K562 (cell line): ENCODE measurements around the gene DDAH1. TPM values are rescaled to one million over a fixed set of nuclear protein-coding genes. Genes with fewer than 3 reads are reported as not detected.

ENCODE experiments used
- NBN ChIP-seq: fragments of 450-650 bp; IDR thresholded peaks from 2 replicates; pipeline ENCODE4 v1.6.1; 2016; ENCODE audit warnings: low read depth, mild to moderate bottlenecking
- NKRF ChIP-seq: fragments of 450-650 bp; IDR thresholded peaks from 2 replicates; pipeline ENCODE4 v1.6.1; 2016; ENCODE audit warnings: borderline replicate concordance
- PATZ1 ChIP-seq: fragments of 250-450 bp; sonication (Bioruptor Pico); IDR thresholded peaks from 2 replicates; pipeline ENCODE4 v1.5.0; 2020; ENCODE audit warnings: mild to moderate bottlenecking, borderline replicate concordance
- PREB ChIP-seq: sonication (generic); formaldehyde crosslinking; IDR thresholded peaks from 2 replicates; pipeline ENCODE4 v1.8.1; 2023; ENCODE audit warnings: mild to moderate bottlenecking, missing genetic modification reagents
- SNRNP70 ChIP-seq: fragments of 200-400 bp; formaldehyde crosslinking; optimal IDR thresholded peaks from 2 replicates; pipeline ENCODE3; 2017; ENCODE audit warnings: low read depth, low read length
- TAF9B ChIP-seq: fragments of 450-650 bp; IDR thresholded peaks from 2 replicates; pipeline ENCODE4 v1.6.1; 2018; ENCODE audit warnings: mild to moderate bottlenecking; ENCODE audit not compliant: partially characterized antibody
- ZMIZ1 ChIP-seq, 2 experiments: fragments of 150-350 bp in 1 of 2; IDR thresholded peaks; 2 replicates each; pipeline ENCODE4 v1.6.1; 2012 to 2016; ENCODE audit warnings: low read depth in 2 of 2, low read length in 2 of 2, mild to moderate bottlenecking in 1 of 2, moderate library complexity in 1 of 2
- ZNF3 ChIP-seq: fragments of 250-450 bp; sonication (Bioruptor Pico); IDR thresholded peaks from 2 replicates; pipeline ENCODE4 v1.5.0; 2021; ENCODE audit warnings: mild to moderate bottlenecking, moderate library complexity
- ZSCAN32 ChIP-seq: fragments of 450-650 bp; formaldehyde crosslinking; IDR thresholded peaks from 2 replicates; pipeline ENCODE4 v1.4.0; 2020; ENCODE audit warnings: mild to moderate bottlenecking, moderate library complexity
- polyA plus RNA-seq, 8 experiments: library from polyadenylated mRNA; depleted of rRNA in 4 of 8; stranded (reverse) in 5 of 8; unstranded in 3 of 8; fragments of >200 nt; fragmentation: Nextera tagmentation in 2 of 8; fragmentation: Illumina TruSeq in 1 of 8; extraction: Ambion mirVana in 2 of 8; extraction: Trizol in 1 of 8; gene quantifications; 2 replicates each; pipeline versions ENCODE4 v1.2.1 to v1.2.3, GENCODE V29; 2011 to 2014; ENCODE audit warnings: inconsistent platforms in 1 of 8, missing spikeins in 1 of 8
- total RNA-seq, 7 experiments: library from RNA; depleted of rRNA in 6 of 7; stranded (reverse); fragments of >200 nt in 6 of 7; fragmentation: Illumina TruSeq in 2 of 7; extraction: Trizol in 2 of 7; gene quantifications; 2 replicates each; pipeline versions ENCODE4 v1.2.1 to v1.2.3, GENCODE V29; 2011 to 2021; ENCODE audit warnings: low replicate concordance in 1 of 7

Gene DDAH1
- total and polyA plus RNA-seq, 9 of the 15 experiments (the other 6 are each of a cell fraction or from before 2014, with no cell fraction given), result 0.04 to 0.24 (median 0.10) TPM

- peak; percentile 70; the same call in 1 of the 2 replicates for TF ChIP-seq NKRF
- TF ChIP-seq PATZ1 (CRISPR knock-in tag), result no peak
- TF ChIP-seq ZNF3, result no peak
- TF ChIP-seq ZMIZ1 (IDR thresholded peaks at IDR 0.05; ENCODE audit: low read depth in 2 of 2, low read length in 2 of 2), result no peak
- no peak for TF ChIP-seq PREB (CRISPR knock-in tag)
- TF ChIP-seq ZSCAN32 (CRISPR knock-in tag), result no peak
- TF ChIP-seq NBN, result peak; percentile 55; the same call in 1 of the 2 replicates
- TF ChIP-seq SNRNP70, result no peak
- TF ChIP-seq TAF9B, result no peak
Measured at GRCh38 chr1:85276978-85277639, 187.8 kb downstream of the DDAH1 start (continued).
